ENCODE results near the gene SNAP25.

Gene SNAP25

GRCh38 chr20:10216146-10216791, 2.4 kb upstream of the SNAP25 start:
- H3K4me3 ChIP-seq (ENCODE audit: low read length) = no peak overlapping the region
- no peaks in the 10 kb centered on the region for H3K79me2 ChIP-seq (ENCODE audit: control insufficient read depth, low read length)

GRCh38 chr20:10217721-10218410, 764 bp upstream of the SNAP25 start:
- H3K27ac ChIP-seq (ENCODE audit: low read depth, low read length) = no peak overlapping the region

More at GRCh38 chr20:10216146-10216791, 2.4 kb upstream of the SNAP25 start:
- Histone ChIP-seq H3F3A (ENCODE audit: control insufficient read depth, insufficient read depth) (no peaks in the 10 kb centered on the region), H4K20me1 (ENCODE audit: control insufficient read depth, insufficient read depth, low read depth, low read length) (no peaks in the 10 kb centered on the region), H3K9me3 (ENCODE audit: control insufficient read depth, insufficient read depth, low read length) (no peaks in the 10 kb centered on the region), H3K9me2 (replicated peaks; ENCODE audit: control insufficient read depth, low read length) (no peaks in the 10 kb centered on the region), H3K4me1 (ENCODE audit: control insufficient read depth, low read length) (no peaks in the 10 kb centered on the region), H3K27ac (ENCODE audit: low read depth, low read length) (no peak overlapping the region), H3K36me3 (ENCODE audit: control insufficient read depth, low read length) (no peaks in the 10 kb centered on the region), H3K4me2 (ENCODE audit: low read length) (no peak overlapping the region), H3K27me3 (ENCODE audit: control insufficient read depth, low read length) (no peaks in the 10 kb centered on the region)
- no peak for TF ChIP-seq EZH2phosphoT487 (IDR thresholded peaks at IDR 0.05; ENCODE audit: borderline replicate concordance, low read length)

GRCh38 chr20:10219452-10219791, 792 bp downstream of the SNAP25 start:
- Histone ChIP-seq H3K79me2 (ENCODE audit: control insufficient read depth, low read length) (no peaks in the 10 kb centered on the region), H4K20me1 (ENCODE audit: control insufficient read depth, insufficient read depth, low read depth, low read length) (no peaks in the 10 kb centered on the region), H3K4me2 (ENCODE audit: low read length) (no peak overlapping the region), H3K4me1 (ENCODE audit: control insufficient read depth, low read length) (no peaks in the 10 kb centered on the region), H3K9me3 (ENCODE audit: control insufficient read depth, insufficient read depth, low read length) (no peaks in the 10 kb centered on the region), H3K4me3 (ENCODE audit: low read length) (no peak overlapping the region), H3K36me3 (ENCODE audit: control insufficient read depth, low read length) (no peaks in the 10 kb centered on the region), H3K27ac (ENCODE audit: low read depth, low read length) (no peak overlapping the region), H3K9me2 (replicated peaks; ENCODE audit: control insufficient read depth, low read length) (no peaks in the 10 kb centered on the region), H3K27me3 (ENCODE audit: control insufficient read depth, low read length) (no peaks in the 10 kb centered on the region), H3F3A (ENCODE audit: control insufficient read depth, insufficient read depth) (no peaks in the 10 kb centered on the region)
- TF ChIP-seq CTCF (IDR thresholded peaks at IDR 0.05; ENCODE audit: low read depth, low read length, poor library complexity, severe bottlenecking) = no peak
- TF ChIP-seq EZH2phosphoT487 (IDR thresholded peaks at IDR 0.05; ENCODE audit: borderline replicate concordance, low read length) = no peak

More at GRCh38 chr20:10217721-10218410, 764 bp upstream of the SNAP25 start:
- Histone ChIP-seq H3K4me1 (ENCODE audit: control insufficient read depth, low read length) (no peaks in the 10 kb centered on the region), H3K79me2 (ENCODE audit: control insufficient read depth, low read length) (no peaks in the 10 kb centered on the region), H3K9me3 (ENCODE audit: control insufficient read depth, insufficient read depth, low read length) (no peaks in the 10 kb centered on the region), H3K27me3 (ENCODE audit: control insufficient read depth, low read length) (no peaks in the 10 kb centered on the region), H3K9me2 (replicated peaks; ENCODE audit: control insufficient read depth, low read length) (no peaks in the 10 kb centered on the region), H3K4me3 (ENCODE audit: low read length) (no peak overlapping the region), H3K36me3 (ENCODE audit: control insufficient read depth, low read length) (no peaks in the 10 kb centered on the region), H3K4me2 (ENCODE audit: low read length) (no peak overlapping the region), H4K20me1 (ENCODE audit: control insufficient read depth, insufficient read depth, low read depth, low read length) (no peaks in the 10 kb centered on the region), H3F3A (ENCODE audit: control insufficient read depth, insufficient read depth) (no peaks in the 10 kb centered on the region)
- TF ChIP-seq CTCF (IDR thresholded peaks at IDR 0.05; ENCODE audit: low read depth, low read length, poor library complexity, severe bottlenecking) (no peak), EZH2phosphoT487 (IDR thresholded peaks at IDR 0.05; ENCODE audit: borderline replicate concordance, low read length) (no peak)
